HG02571 (cell line): Measurements from ENCODE around the gene AATK.

Source experiments
- ATAC-seq: cut with Tn5 transposase; IDR thresholded peaks from one replicate; pipeline ENCODE4 v1.9.1; 2021; ENCODE audit warnings: mild to moderate bottlenecking, moderate library complexity; ENCODE audit not compliant: unreplicated experiment

AATK gene

GRCh38 chr17:81118308-81119221 lies 47.5 kb downstream of the AATK start:
- no peak for ATAC-seq

GRCh38 chr17:81117672-81118198 lies 48.3 kb downstream of the AATK start:
- no peak for ATAC-seq

GRCh38 chr17:81116704-81117103 lies 49.3 kb downstream of the AATK start:
- no peak for ATAC-seq

DNA sequence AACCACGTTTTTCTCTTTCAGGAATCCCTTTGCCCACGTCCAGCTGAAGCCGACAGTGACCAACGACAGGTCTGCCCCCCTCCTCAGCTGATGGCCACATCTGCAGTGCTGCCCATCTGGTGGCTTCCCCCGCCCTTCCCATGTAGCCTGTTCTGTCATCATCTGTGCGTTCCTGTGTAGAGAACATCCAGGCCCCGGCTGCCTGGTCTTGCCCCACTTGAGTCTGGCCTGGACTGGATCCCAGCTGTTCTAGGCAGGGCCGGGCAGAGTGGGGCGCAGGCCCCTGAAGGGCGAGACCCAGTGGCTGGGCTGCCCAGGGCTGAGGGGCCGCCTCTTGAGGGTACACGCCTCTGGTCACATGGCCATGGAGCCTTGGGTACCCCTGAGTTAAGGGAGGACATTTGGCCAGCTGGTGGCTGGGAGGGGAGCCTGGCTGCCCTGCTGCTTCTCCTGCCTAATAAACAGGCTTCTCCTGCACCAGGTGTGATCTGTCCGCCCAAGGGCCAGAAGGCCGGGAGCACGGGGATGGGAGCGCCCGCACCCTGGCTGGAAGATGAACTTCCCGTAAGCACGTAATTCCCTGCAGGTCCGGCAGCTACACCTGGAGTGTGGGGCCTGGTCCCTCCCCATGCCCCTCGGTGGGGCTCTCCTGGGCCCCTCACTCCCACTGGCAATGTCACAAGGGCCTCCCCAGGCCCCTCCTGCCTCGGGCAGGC lies 50.1 kb downstream of the AATK start:
- no peak for ATAC-seq

GRCh38 chr17:81115219-81115618 lies 50.8 kb downstream of the AATK start:
- ATAC-seq = no peak

- ATAC-seq = no peak
Observed at GRCh38 chr17:81114351-81115093, 51.5 kb downstream of the AATK start.

DNA sequence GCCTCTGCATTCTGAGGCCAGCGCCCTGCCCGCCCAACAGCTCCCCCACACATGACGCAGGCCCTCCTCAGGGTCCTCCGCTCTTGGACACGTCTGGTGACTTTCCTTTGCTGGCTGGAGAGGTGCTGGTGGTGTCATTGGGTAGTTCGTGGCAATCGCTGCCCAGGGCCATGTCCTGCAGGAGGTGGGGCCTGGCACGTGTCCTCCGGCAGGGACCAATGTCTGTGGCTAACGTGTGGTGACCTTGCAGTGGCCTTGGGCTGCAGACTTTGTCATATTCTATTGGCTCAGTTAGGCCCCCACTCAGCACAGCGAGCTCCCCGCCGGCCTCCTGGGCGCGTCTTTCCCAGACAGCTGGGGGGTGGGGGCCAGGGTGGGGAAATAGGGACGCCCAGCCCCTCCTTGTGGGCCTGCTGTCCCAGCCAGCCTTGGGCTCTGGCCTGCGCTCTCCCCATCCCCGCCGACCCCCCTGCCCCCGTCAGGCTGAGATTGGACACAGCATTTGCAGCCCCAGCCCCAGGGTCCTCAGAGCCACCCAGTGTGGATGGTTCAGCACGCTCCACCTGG lies 52.8 kb downstream of the AATK start:
- no peak for ATAC-seq

- ATAC-seq = no peak
Observed at GRCh38 chr17:81112450-81112849, 53.6 kb downstream of the AATK start.

DNA sequence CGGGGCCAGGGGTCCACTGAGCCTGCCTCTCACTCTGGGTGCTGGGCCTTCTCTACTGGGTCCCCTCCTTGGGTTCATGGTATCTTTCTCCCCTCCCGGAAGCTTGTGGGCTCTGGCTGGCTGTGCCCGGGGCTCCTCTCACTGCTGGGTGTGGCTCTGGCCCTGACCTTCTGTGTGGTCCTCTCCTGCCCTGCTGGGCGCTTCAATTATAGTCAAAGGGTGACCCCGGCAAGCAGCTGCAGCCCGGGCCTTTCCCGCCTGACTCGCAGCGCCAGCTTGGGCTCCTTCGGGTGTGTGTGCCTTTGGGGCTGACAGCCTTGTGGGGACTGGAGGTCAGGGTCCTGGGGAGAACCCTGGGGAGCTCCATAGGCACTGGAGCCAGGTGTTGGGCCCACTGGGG lies 55.0 kb downstream of the AATK start:
- no peak for ATAC-seq

DNA sequence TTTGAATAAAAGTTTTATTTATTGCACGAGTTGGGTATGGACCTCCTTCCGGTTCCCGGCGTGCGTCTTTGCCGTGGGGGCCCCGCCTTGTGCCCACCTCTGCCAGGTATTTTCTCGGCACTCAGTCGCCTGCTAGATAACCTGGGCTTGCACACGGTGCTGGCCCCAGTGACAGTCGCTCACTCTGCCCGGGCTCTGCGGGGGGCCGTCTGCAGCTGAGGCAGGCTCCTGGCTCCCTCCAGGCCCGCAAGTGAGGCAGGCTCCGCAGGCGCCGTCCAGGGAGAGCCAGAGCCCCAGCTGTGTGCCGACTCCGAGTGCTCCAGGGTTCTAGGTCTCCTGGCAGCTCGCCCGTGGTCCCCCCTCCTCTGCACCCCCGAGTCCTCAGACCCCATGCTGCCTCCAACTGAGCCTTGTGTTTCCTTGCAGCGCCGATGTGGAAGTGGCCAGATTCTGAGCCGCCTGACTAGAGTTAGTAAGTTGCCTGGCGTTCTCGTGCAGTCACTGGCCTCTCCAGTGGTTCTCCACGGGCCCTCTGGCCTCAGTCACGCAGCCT lies 55.5 kb downstream of the AATK start:
- no peak for ATAC-seq

DNA sequence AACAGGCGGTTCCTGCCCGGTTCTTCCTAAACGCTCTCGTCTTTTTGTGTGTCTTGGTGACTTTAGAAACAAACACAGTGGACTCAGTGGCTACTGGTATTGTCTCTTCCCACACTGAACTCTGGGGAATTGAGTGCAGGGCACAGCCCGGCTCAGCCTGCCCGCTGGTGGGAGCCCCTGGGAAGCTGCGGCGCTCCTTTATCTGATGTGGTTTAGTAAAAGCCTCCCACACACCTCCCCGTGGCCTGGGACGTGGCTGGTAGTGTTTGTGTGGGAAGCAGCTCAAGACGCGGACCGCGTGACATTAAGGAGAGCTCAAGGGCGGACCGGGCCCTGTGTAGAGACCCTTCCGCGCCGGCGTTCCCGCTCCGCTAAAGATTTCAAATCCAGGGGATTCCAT lies 56.1 kb downstream of the AATK start:
- ATAC-seq = no peak

DNA sequence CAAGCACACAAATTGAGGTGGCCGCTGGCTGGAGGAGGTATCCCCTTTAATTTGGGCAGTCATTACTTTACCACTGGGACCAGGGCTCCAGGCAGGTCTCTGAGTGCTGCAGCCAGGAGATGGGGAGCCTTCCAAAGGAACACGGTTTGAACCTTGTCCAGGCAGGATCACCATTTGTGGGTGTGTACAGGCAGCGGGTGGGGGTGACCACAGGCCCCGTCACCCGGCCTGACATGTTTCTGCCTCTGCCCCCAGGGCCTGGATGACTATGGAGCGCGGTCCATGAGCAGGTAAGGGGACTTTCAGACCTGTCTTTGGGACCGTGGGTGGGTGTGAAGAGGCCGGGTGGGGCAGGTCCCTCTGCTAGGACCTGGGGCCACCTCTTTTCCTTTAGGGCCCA lies 57.8 kb downstream of the AATK start:
- no peak for ATAC-seq

- ATAC-seq = no peak
Observed at GRCh38 chr17:81106716-81107115, 59.3 kb downstream of the AATK start.

GRCh38 chr17:81103379-81103778 lies 62.6 kb downstream of the AATK start:
- no peak for ATAC-seq

GRCh38 chr17:81102869-81103268 lies 63.2 kb downstream of the AATK start:
- no peak for ATAC-seq

DNA sequence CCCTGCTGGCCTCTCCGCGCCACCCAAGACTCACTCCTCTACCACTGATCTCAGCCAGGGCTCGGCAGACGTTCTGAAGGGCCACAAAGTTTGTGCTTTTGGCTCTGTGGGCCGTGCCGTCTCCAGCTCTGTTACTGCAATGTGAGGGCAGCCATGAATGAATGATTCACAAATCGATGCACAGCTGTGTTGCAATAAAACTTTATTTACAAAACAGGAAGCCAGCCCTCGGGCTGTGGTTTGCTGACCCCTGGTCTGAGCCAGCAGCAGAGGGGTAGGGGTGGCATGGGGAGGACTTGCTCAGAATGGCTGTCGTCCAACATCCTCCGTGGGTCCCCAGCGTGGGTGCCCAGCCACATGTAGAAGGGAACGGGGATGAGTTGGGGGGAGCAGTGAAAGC lies 63.7 kb downstream of the AATK start:
- no peak for ATAC-seq

DNA sequence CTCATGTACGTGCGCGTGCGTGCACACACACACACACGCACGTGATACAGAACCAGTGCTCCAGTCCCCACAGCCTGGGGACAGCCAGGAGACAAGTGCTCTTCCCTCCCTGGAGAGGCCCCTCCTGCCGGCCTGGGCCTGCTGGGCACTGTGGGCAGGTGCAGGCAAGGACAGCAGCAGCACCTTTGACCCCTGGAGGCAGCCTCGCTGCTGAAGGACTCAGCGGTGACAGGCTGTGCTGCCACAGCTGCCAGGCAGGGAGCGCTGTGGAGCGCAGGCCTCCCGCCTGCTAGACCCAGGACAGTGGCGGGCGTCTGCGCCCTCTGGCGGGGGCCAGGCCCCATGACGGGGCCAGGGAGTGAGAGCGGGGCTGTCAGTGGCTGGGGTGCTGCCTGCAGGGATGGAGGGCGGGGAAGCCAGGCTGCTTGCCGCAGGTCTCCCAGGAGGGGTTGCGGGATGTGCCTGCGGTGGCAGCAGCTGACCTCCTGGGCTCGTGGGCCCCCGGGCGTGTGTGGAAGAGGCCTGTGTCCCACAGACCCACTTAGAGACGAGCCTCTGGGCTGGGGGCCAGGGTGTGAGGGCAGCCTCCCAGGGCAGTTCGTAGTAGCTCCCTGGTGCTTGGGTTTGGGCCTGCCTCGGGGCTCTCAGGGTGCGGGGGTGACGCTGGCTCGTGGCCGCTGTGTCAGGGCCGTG lies 64.3 kb downstream of the AATK start:
- ATAC-seq = no peak

DNA sequence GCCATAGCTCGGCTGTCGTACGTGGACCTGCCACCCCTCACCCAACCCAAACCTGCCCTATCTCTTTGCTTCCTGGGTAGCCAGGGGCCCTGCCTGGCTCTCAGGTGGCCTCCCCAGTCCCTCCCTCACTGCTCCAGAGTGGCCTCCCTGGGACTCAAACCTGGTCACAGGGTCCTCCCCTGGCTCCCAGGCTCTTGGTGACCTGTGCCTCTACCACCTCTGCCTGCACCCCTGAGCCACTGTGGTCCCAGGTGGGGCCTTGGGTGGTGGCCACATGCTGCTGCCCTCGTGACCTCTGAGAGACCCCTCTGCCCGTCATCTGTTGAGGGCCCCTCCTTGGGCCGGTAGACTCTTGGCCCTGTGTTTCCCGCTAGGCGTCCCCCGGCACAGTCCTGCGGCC lies 65.4 kb downstream of the AATK start:
- ATAC-seq = no peak

DNA sequence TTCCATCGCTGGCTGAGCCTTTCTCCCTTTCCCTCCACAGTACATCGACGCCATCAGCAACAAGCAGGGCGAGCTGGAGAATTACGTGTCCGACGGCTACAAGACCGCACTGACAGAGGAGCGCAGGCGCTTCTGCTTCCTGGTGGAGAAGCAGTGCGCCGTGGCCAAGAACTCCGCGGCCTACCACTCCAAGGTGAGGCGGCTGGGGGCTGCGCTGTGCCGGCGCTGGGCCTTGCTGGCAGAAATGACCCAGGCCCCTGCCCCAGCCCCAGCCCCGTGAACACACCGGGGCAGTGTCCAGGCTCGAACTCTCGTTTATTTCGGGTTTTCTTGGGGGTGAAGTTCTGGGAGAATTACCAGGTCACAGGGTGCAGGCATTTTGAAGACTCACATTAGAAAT lies 66.1 kb downstream of the AATK start:
- ATAC-seq = no peak

GRCh38 chr17:81097943-81098308 lies 68.1 kb downstream of the AATK start:
- no peak for ATAC-seq
